Cerebellar nuclear complex (tissue), 1 donor: ENCODE results near the gene NOSTRIN.
"Not testable (repeated sequence)": the region's sequence is repeated elsewhere in the genome, so short reads cannot be mapped to it uniquely, and the experiment has no call there.

Experiments
- DNase-seq, 2 experiments: peaks; one replicate each; lab custom pipeline; 2025; lab: John Stamatoyannopoulos, UW

The NOSTRIN gene

DNA sequence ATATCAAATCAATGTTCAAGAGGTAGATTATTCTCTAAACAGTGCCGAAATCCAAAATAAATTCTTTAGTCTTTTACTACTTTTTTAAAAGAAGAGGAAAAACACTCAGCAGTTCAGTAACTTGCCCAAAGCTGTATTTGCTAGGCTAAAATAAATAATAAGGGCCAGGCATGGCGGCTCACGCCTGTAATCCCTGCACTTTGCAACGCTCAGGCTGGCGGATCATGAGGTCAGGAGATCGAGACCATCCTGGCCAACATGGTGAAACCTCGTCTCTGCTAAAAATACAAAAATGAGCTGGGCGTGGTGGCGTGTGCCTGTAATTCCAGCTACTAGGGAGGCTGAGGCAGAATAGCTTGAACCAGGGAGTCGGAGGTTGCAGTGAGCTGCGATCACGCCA is 79.7 kb downstream of the NOSTRIN start:
- DNase-seq = not testable (repeated sequence)

GRCh38 chr2:168884975-168885374 is 82.5 kb downstream of the NOSTRIN start:
- no peak for DNase-seq

- no peak for DNase-seq
Observed at GRCh38 chr2:168889635-168890005, 87.2 kb downstream of the NOSTRIN start.

DNA sequence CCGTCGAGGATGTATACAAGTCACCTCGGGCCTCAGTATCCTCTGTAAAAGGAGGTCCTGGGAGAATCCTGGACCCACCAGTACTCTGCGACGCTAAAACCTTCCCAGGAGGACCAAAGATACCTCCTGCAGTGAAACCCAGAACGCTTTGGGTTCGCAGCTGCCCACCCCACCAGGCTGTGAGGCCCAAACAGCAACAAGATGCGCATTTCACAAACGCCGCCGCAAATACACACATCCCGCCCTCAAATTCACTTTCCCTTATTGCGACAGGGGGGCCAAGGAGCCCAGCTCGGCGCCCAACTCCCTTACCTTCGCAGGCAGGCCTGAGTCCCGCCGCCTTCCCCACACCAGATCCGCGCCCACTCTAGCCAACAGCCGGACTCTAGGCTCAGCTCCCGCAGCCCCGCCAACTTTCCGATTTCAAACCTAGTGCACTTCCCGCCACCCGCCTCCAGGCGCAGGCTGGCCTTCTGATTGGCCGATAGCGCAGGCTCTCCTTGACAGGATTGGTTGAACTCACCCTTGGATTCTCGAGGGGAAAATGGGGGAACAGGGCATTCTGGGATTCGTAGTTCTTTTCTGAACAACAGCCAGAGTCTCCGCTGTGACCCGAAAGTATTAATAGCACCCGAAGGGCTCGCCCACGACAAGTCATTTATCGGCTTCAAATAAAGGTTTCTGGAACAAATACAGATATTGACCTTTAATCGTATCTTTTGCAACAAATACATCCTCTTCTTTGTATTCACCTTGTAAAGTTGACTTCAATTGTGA is 87.8 kb downstream of the NOSTRIN start, which contains the start of gene SPC25:
SPC25 (minus strand) TSS at position 425 of the 777 bp plus-strand sequence. CDS start 911 bp downstream, outside the sequence.
- peak in 1 of 2 experiments; percentile 11 for DNase-seq

GRCh38 chr2:168892327-168892726 is 89.9 kb downstream of the NOSTRIN start:
- DNase-seq = no peak

DNA sequence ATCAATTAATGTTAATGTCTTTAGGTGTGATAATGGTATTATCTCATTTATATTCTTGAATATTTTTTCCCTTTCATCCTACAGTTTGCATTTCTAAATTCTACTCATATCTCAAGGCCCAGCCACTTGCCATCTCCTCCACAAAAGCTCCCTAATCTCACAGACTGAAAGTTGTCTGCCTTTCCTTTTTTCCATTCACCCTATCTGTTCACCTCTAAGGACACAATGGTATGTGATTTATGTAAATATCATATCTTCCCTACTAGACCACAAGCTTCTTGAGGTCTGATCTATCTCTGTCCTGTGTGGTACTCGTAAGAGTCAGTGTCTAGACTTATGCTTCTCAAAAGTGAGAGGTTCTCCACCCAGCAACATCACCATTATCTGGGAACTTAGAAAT is 91.7 kb downstream of the NOSTRIN start:
- no peak for DNase-seq

GRCh38 chr2:168894720-168895119 is 92.3 kb downstream of the NOSTRIN start:
- no peak for DNase-seq

DNA sequence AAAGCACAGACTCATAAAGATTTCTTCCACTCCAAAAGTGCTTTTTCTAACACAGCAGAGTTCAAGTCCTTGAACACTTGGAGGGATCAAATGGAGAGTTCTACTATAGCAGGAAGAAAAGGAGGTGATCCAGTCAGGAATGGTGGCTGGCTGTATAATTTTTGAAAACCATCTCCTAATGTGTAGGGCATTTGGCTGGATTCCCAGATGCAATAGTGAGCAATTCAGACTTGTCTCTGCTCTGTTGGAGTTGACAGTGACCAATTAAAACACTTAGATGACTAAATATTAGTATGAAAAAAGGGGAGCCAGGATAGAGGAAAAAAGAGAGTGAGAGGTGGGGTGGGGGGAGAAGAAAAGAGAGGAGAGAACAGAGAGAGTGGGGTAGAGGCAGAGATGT is 93.3 kb downstream of the NOSTRIN start:
- no peak for DNase-seq

GRCh38 chr2:168896783-168897182 is 94.3 kb downstream of the NOSTRIN start:
- DNase-seq = no peak

- no peak for DNase-seq
Observed at GRCh38 chr2:168897449-168897848, 95.0 kb downstream of the NOSTRIN start.

- DNase-seq = no peak
Observed at GRCh38 chr2:168901003-168901402, 98.6 kb downstream of the NOSTRIN start, which contains the start of gene G6PC2. G6PC2 (plus strand) TSS chr2:168901291; CDS start chr2:168901332, 41 bp downstream.

DNA sequence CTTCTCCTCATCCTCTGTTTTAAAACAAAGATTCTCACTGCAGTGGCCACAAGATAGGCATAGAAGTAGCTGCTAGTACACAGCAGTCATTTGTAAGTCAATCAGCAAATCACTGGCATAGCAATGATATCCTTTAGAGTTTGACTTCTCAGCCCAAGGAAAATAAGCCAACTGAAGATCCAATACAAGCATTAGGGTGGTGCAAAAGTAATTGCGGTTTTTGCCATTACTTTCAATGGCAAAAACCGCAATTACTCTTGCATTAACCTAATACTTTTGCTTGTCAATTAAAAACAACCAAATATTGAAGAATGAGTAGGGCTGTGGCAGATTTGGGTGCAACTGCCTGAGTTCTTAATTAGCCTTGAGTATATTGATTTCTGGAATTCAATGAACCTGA is 101.5 kb downstream of the NOSTRIN start:
- DNase-seq = no peak

DNA sequence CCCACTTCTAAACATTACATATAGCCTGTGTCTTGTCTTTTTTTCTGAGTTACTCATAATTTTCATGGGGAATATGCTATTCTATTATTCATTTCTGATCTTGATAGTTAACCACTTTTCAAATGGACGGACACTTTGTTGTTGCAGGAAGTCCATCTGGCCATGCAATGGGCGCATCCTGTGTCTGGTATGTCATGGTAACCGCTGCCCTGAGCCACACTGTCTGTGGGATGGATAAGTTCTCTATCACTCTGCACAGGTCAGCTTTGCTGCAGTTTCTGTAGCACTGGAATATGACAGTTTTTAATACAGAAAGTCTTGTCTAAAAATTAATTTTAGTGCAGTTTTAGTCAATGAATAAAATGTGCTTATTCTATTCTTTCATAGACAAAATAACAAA is 101.9 kb downstream of the NOSTRIN start:
- DNase-seq = no peak

DNA sequence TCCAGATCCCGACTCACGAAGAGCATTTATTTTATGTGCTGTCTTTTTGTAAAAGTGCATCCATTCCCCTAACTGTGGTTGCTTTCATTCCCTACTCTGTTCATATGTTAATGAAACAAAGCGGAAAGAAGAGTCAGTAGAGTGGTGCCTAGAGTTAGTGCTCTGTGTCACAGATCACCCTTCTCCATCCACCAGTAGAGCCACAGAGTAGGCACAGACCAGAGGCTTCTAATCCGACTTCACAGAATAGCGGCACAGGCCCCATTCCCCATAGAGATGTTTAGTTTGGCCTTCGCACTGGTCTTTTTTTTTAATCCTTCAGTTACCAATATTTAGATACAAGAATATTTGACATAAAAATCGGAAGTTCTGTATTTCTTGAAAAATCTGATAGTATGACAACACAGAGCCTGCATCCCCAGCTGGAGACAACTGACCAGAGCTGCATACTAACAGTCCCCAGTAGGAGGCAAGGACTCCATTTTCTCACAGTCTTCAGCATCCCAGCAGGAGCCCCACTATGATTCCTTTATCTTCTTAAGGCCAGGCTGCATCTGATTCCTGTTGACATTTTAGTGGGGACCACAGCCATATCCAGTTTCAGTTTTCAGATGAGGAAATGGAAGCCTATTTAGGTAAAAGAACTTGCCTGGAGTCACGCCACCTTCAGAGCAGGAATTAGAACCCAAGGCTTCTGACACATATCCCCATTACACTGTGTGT is 105.7 kb downstream of the NOSTRIN start:
- no peak for DNase-seq

DNA sequence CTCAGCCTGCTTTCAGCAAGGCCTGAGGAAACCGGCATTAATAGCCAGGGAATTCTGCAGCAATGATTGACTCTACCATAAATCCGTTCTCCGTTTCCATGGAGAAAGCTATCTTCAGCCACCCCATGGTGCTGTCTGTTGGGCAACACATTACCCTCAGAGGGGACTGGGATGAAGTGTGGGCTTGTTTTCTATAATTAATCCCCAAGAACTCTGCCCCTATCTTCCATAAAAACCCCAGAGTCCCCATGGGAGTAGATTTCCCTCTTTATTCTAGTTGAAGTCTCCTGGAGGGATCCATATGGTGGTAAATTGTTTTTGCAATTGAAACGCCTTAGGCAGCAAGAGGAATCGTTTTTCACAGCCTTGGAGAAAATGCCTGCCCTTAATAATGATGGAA is 107.9 kb downstream of the NOSTRIN start:
- DNase-seq = no peak

- DNase-seq = no peak
Observed at GRCh38 chr2:168912466-168912865, 110.0 kb downstream of the NOSTRIN start.

GRCh38 chr2:168912901-168913369 is 110.5 kb downstream of the NOSTRIN start:
- DNase-seq = no peak

DNA sequence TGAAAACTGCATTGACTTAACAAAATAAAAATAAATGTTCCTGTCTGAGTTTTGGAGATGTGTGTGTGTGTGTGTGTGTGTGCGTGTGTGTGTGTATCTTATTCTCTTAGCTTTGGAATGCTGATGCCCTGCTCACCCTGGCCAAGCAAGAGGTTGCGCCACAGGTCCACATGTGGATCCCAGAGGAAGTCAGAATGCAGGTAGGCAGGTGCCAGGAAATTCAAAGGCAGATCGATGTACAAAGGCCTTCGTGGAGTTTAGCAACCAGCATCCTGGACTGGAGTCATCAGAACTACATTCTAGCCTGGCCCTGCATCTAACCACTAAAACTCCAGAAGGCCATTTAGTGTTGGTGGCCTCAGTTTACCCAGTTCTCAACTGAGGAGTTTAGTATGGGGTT is 111.1 kb downstream of the NOSTRIN start:
- no peak for DNase-seq
